ENCODE measurements around the gene UBE3A.

UBE3A gene

GRCh38 chr15:25478313-25478712 is 39.5 kb upstream of the UBE3A start:
- no peak overlapping the region for H3K18ac ChIP-seq (ENCODE audit: low read depth in 1 of 2, low read length in 2 of 2)
- H2BK12ac ChIP-seq (ENCODE audit: low read length in 2 of 2), result no peak overlapping the region
- no peaks in the 10 kb centered on the region for H3K79me1 ChIP-seq (replicated peaks; ENCODE audit: low read length, poor library complexity, severe bottlenecking)
- no peak overlapping the region for H3K4ac ChIP-seq (ENCODE audit: low read depth in 1 of 2, low read length in 2 of 2)
- 88% methylated on average over 1 of the region's 3 CpGs for WGBS
- H3K4me3 ChIP-seq (ENCODE audit: insufficient read depth in 1 of 2, low read depth in 1 of 2, low read length in 2 of 2), result no peak overlapping the region
- no peak overlapping the region for H4K8ac ChIP-seq (ENCODE audit: low read length)
- no peaks in the 10 kb centered on the region for H3K9me3 ChIP-seq (ENCODE audit: control insufficient read depth, low read length)
- H3K27ac ChIP-seq (ENCODE audit: low read length, poor library complexity, severe bottlenecking), result no peak overlapping the region
- H3K4me2 ChIP-seq (ENCODE audit: low read length, poor library complexity, severe bottlenecking), result no peak overlapping the region
- H3K27me3 ChIP-seq (ENCODE audit: control insufficient read depth in 1 of 2, insufficient read depth in 1 of 2, low read length in 2 of 2), result no peaks in the 10 kb centered on the region
- H2BK15ac ChIP-seq (ENCODE audit: low read depth, poor library complexity, severe bottlenecking), result no peak overlapping the region
- H2BK5ac ChIP-seq (ENCODE audit: low read depth, low read length, poor library complexity, severe bottlenecking), result no peak overlapping the region
- no peak overlapping the region for H2BK120ac ChIP-seq (ENCODE audit: low read depth, low read length)
- no peaks in the 10 kb centered on the region for H3K4me1 ChIP-seq (ENCODE audit: control insufficient read depth, insufficient read depth, low read depth, low read length)
- no peak overlapping the region for H2AK5ac ChIP-seq (ENCODE audit: low read length, severe bottlenecking)
- no peak overlapping the region for H2AFZ ChIP-seq (ENCODE audit: low read depth, low read length)
- DNase-seq, result no peak
- no peak overlapping the region for H3K23ac ChIP-seq (ENCODE audit: low read length in 2 of 2)
- H4K91ac ChIP-seq (ENCODE audit: low read length), result no peak overlapping the region
- no peak overlapping the region for H3K9ac ChIP-seq (ENCODE audit: low read length)
- H3K14ac ChIP-seq (ENCODE audit: low read length in 2 of 2), result no peak overlapping the region
- no peaks in the 10 kb centered on the region for H3K36me3 ChIP-seq (ENCODE audit: control insufficient read depth in 1 of 2, insufficient read depth in 2 of 2, low read depth in 1 of 2, low read length in 2 of 2)

- Histone ChIP-seq H3K14ac (ENCODE audit: low read length in 2 of 2) (no peak overlapping the region), H2AFZ (ENCODE audit: low read depth, low read length) (no peak overlapping the region), H3K79me1 (replicated peaks; ENCODE audit: low read length, poor library complexity, severe bottlenecking) (no peaks in the 10 kb centered on the region), H3K36me3 (ENCODE audit: control insufficient read depth in 1 of 2, insufficient read depth in 2 of 2, low read depth in 1 of 2, low read length in 2 of 2) (no peaks in the 10 kb centered on the region), H3K27ac (ENCODE audit: low read length, poor library complexity, severe bottlenecking) (no peak overlapping the region), H3K9me3 (ENCODE audit: control insufficient read depth, low read length) (no peaks in the 10 kb centered on the region), H3K23ac (ENCODE audit: low read length in 2 of 2) (no peak overlapping the region), H2BK12ac (ENCODE audit: low read length in 2 of 2) (no peak overlapping the region), H2BK5ac (ENCODE audit: low read depth, low read length, poor library complexity, severe bottlenecking) (no peak overlapping the region), H3K4me2 (ENCODE audit: low read length, poor library complexity, severe bottlenecking) (no peak overlapping the region), H3K4me1 (ENCODE audit: control insufficient read depth, insufficient read depth, low read depth, low read length) (no peaks in the 10 kb centered on the region), H2BK15ac (ENCODE audit: low read depth, poor library complexity, severe bottlenecking) (no peak overlapping the region), H4K91ac (ENCODE audit: low read length) (no peak overlapping the region), H3K27me3 (ENCODE audit: control insufficient read depth in 1 of 2, insufficient read depth in 1 of 2, low read length in 2 of 2) (no peaks in the 10 kb centered on the region), H4K8ac (ENCODE audit: low read length) (no peak overlapping the region), H3K4ac (ENCODE audit: low read depth in 1 of 2, low read length in 2 of 2) (no peak overlapping the region), H3K4me3 (ENCODE audit: insufficient read depth in 1 of 2, low read depth in 1 of 2, low read length in 2 of 2) (no peak overlapping the region), H2BK120ac (ENCODE audit: low read depth, low read length) (no peak overlapping the region), H2AK5ac (ENCODE audit: low read length, severe bottlenecking) (no peak overlapping the region), H3K9ac (ENCODE audit: low read length) (no peak overlapping the region), H3K18ac (ENCODE audit: low read depth in 1 of 2, low read length in 2 of 2) (no peak overlapping the region)
- 81% methylated on average over 5 of the region's 5 CpGs for WGBS
- no peak for DNase-seq
Observed at GRCh38 chr15:25477816-25478215, 39.0 kb upstream of the UBE3A start.

- Histone ChIP-seq H2BK15ac (ENCODE audit: low read depth, poor library complexity, severe bottlenecking) (no peak overlapping the region), H3K27ac (ENCODE audit: low read length, poor library complexity, severe bottlenecking) (no peak overlapping the region), H2BK120ac (ENCODE audit: low read depth, low read length) (no peak overlapping the region), H4K91ac (ENCODE audit: low read length) (no peak overlapping the region), H2BK5ac (ENCODE audit: low read depth, low read length, poor library complexity, severe bottlenecking) (no peak overlapping the region), H3K4ac (ENCODE audit: low read depth in 1 of 2, low read length in 2 of 2) (no peak overlapping the region), H3K27me3 (ENCODE audit: control insufficient read depth in 1 of 2, insufficient read depth in 1 of 2, low read length in 2 of 2) (no peaks in the 10 kb centered on the region), H3K79me1 (replicated peaks; ENCODE audit: low read length, poor library complexity, severe bottlenecking) (no peaks in the 10 kb centered on the region), H3K9me3 (ENCODE audit: control insufficient read depth, low read length) (no peaks in the 10 kb centered on the region), H3K36me3 (ENCODE audit: control insufficient read depth in 1 of 2, insufficient read depth in 2 of 2, low read depth in 1 of 2, low read length in 2 of 2) (no peaks in the 10 kb centered on the region), H3K4me2 (ENCODE audit: low read length, poor library complexity, severe bottlenecking) (no peak overlapping the region), H2AFZ (ENCODE audit: low read depth, low read length) (no peak overlapping the region), H3K23ac (ENCODE audit: low read length in 2 of 2) (no peak overlapping the region), H3K18ac (ENCODE audit: low read depth in 1 of 2, low read length in 2 of 2) (no peak overlapping the region), H2BK12ac (ENCODE audit: low read length in 2 of 2) (no peak overlapping the region), H4K8ac (ENCODE audit: low read length) (no peak overlapping the region), H3K14ac (ENCODE audit: low read length in 2 of 2) (no peak overlapping the region), H3K4me3 (ENCODE audit: insufficient read depth in 1 of 2, low read depth in 1 of 2, low read length in 2 of 2) (no peak overlapping the region), H3K4me1 (ENCODE audit: control insufficient read depth, insufficient read depth, low read depth, low read length) (no peaks in the 10 kb centered on the region), H3K9ac (ENCODE audit: low read length) (no peak overlapping the region), H2AK5ac (ENCODE audit: low read length, severe bottlenecking) (no peak overlapping the region)
- 75% methylated on average over 4 of the region's 4 CpGs for WGBS
- DNase-seq, result no peak
Observed at GRCh38 chr15:25474251-25474650, 35.4 kb upstream of the UBE3A start.

GRCh38 chr15:25470230-25470629 is 31.4 kb upstream of the UBE3A start:
- Histone ChIP-seq H2AK5ac (ENCODE audit: low read length, severe bottlenecking) (no peak overlapping the region), H3K4me3 (ENCODE audit: insufficient read depth in 1 of 2, low read depth in 1 of 2, low read length in 2 of 2) (no peak overlapping the region), H4K8ac (ENCODE audit: low read length) (no peak overlapping the region), H2AFZ (ENCODE audit: low read depth, low read length) (no peak overlapping the region), H2BK15ac (ENCODE audit: low read depth, poor library complexity, severe bottlenecking) (no peak overlapping the region), H4K91ac (ENCODE audit: low read length) (no peak overlapping the region), H3K4me1 (ENCODE audit: control insufficient read depth, insufficient read depth, low read depth, low read length) (no peaks in the 10 kb centered on the region), H3K4me2 (ENCODE audit: low read length, poor library complexity, severe bottlenecking) (no peak overlapping the region), H3K9me3 (ENCODE audit: control insufficient read depth, low read length) (no peaks in the 10 kb centered on the region), H3K14ac (ENCODE audit: low read length in 2 of 2) (no peak overlapping the region), H3K18ac (ENCODE audit: low read depth in 1 of 2, low read length in 2 of 2) (no peak overlapping the region), H2BK12ac (ENCODE audit: low read length in 2 of 2) (no peak overlapping the region), H2BK120ac (ENCODE audit: low read depth, low read length) (no peak overlapping the region), H3K9ac (ENCODE audit: low read length) (no peak overlapping the region), H2BK5ac (ENCODE audit: low read depth, low read length, poor library complexity, severe bottlenecking) (no peak overlapping the region), H3K79me1 (replicated peaks; ENCODE audit: low read length, poor library complexity, severe bottlenecking) (no peaks in the 10 kb centered on the region), H3K36me3 (ENCODE audit: control insufficient read depth in 1 of 2, insufficient read depth in 2 of 2, low read depth in 1 of 2, low read length in 2 of 2) (no peaks in the 10 kb centered on the region), H3K4ac (ENCODE audit: low read depth in 1 of 2, low read length in 2 of 2) (no peak overlapping the region), H3K27me3 (ENCODE audit: control insufficient read depth in 1 of 2, insufficient read depth in 1 of 2, low read length in 2 of 2) (no peaks in the 10 kb centered on the region), H3K23ac (ENCODE audit: low read length in 2 of 2) (no peak overlapping the region), H3K27ac (ENCODE audit: low read length, poor library complexity, severe bottlenecking) (no peak overlapping the region)
- no peak for DNase-seq
- WGBS, result 56% methylated on average over 1 of the region's 1 CpG

Data from mesenchymal stem cell (in vitro differentiated cells and primary cell).